B cell (primary cell): ENCODE data around the gene MTERF4. TPM values are rescaled to one million over a fixed set of nuclear protein-coding genes. Genes with fewer than 3 reads are reported as not detected.

Experiments
- ATAC-seq: fragments of 200-7000 bp; cut with Tn5 transposase; one replicate; pipeline ENCODE4 v1.10.0; 2021; ENCODE audit warnings: low read depth, mild to moderate bottlenecking, moderate number of reproducible peaks, moderate library complexity
- CTCF ChIA-PET: fragments of 350-600 bp; sonication (Branson Sonifier 250); formaldehyde crosslinking; loops from one replicate; lab custom pipeline; 2021; ENCODE audit warnings: antibody characterized with exemption, inconsistent platforms; lab: Charles Lee
- POLR2A ChIA-PET: fragments of 350-600 bp; sonication (Branson Sonifier 250); formaldehyde crosslinking; loops from one replicate; lab custom pipeline; 2021; ENCODE audit warnings: antibody characterized with exemption; lab: Charles Lee
- DNase-seq: peaks from one replicate; pipeline ENCODE4 v3.0.0; 2013
- H2AFZ ChIP-seq: 2 replicates; pipeline ENCODE4 v1.6.1; 2012; ENCODE audit warnings: mild to moderate bottlenecking, low read depth, low read length; ENCODE audit not compliant: insufficient read depth, poor library complexity, severe bottlenecking
- H3K27ac ChIP-seq, 2 donors: 1 replicate in 1 of 2; 2 replicates in 1 of 2; pipeline ENCODE4 v1.5.1; 2012 to 2013; ENCODE audit warnings: low read length in 2 of 2, mild to moderate bottlenecking in 2 of 2, moderate library complexity in 1 of 2
- H3K27me3 ChIP-seq, 4 experiments: fragments of 200-600 bp in 1 of 4; sonication (generic) in 1 of 4; replicated peaks in 1 of 4; 1 replicate in 2 of 4; 2 replicates in 2 of 4; pipeline versions ENCODE4 v1.6.1 to v1.7.0; 2013 to 2016; ENCODE audit warnings: low read length in 3 of 4, mild to moderate bottlenecking in 2 of 4, mixed read lengths in 1 of 4, moderate library complexity in 1 of 4; ENCODE audit not compliant: insufficient read depth in 4 of 4, control insufficient read depth in 3 of 4; ENCODE audit errors: control extremely low read depth in 1 of 4
- H3K36me3 ChIP-seq, 2 experiments: replicated peaks in 1 of 2; 1 replicate in 1 of 2; 2 replicates in 1 of 2; pipeline versions ENCODE4 v1.6.1 to v1.7.1; 2013; ENCODE audit warnings: low read length in 1 of 2; ENCODE audit not compliant: insufficient read depth in 2 of 2, control insufficient read depth in 1 of 2; ENCODE audit errors: control extremely low read depth in 1 of 2, extremely low read depth in 1 of 2
- H3K4me1 ChIP-seq, 2 donors: fragments of 200-600 bp in 1 of 2; sonication (generic) in 1 of 2; 1 replicate in 1 of 2; 2 replicates in 1 of 2; pipeline versions ENCODE4 v1.5.1 to v1.6.1; 2013 to 2017; ENCODE audit warnings: low read length in 2 of 2; ENCODE audit not compliant: control insufficient read depth in 2 of 2, insufficient read depth in 2 of 2
- H3K4me2 ChIP-seq: replicated peaks from 2 replicates; pipeline ENCODE3; 2012; ENCODE audit warnings: mild to moderate bottlenecking, low read depth, low read length; ENCODE audit not compliant: poor library complexity, severe bottlenecking
- H3K4me3 ChIP-seq, 5 experiments: fragments of 200-600 bp in 1 of 5; sonication (generic) in 1 of 5; 1 replicate in 3 of 5; 2 replicates in 2 of 5; pipeline versions ENCODE4 v1.5.1 to v1.7.0; 2011 to 2016; ENCODE audit warnings: low read length in 4 of 5, mild to moderate bottlenecking in 4 of 5, low read depth in 2 of 5, control low read depth in 1 of 5, moderate library complexity in 1 of 5; ENCODE audit not compliant: insufficient read depth in 1 of 5; ENCODE audit errors: control extremely low read depth in 1 of 5, extremely low read depth in 1 of 5
- H3K79me2 ChIP-seq: fragments of 200-600 bp; sonication (generic); one replicate; pipeline ENCODE4 v1.6.0; 2016; ENCODE audit warnings: low read length; ENCODE audit not compliant: control insufficient read depth, insufficient read depth
- H3K9ac ChIP-seq: fragments of 200-600 bp; sonication (generic); 2 replicates; pipeline ENCODE4 v1.6.1; 2017; ENCODE audit warnings: mild to moderate bottlenecking, low read length, moderate library complexity
- H3K9me3 ChIP-seq, 3 donors: one replicate each; pipeline versions ENCODE4 v1.6.1 to v1.7.1; 2013; ENCODE audit warnings: low read length in 2 of 3; ENCODE audit not compliant: control insufficient read depth in 2 of 3, insufficient read depth in 1 of 3; ENCODE audit errors: control extremely low read depth in 1 of 3
- H4K20me1 ChIP-seq: 2 replicates; pipeline ENCODE4 v1.6.0; 2012; ENCODE audit warnings: mild to moderate bottlenecking, low read length; ENCODE audit not compliant: insufficient read depth, control insufficient read depth, poor library complexity, severe bottlenecking
- H3K27ac Mint-ChIP-seq: one replicate; pipeline ENCODE4 v1.8.0; 2021; ENCODE audit warnings: mixed read lengths
- H3K27me3 Mint-ChIP-seq: one replicate; pipeline ENCODE4 v1.8.0; 2021; ENCODE audit warnings: mixed read lengths
- H3K4me1 Mint-ChIP-seq: one replicate; pipeline ENCODE4 v1.8.0; 2021; ENCODE audit warnings: mixed read lengths
- H3K4me3 Mint-ChIP-seq: one replicate; pipeline ENCODE4 v1.8.0; 2021; ENCODE audit warnings: mixed read lengths
- H3K9me3 Mint-ChIP-seq: one replicate; pipeline ENCODE4 v1.8.0; 2022; ENCODE audit warnings: mixed read lengths; ENCODE audit not compliant: insufficient read depth
- EZH2 ChIP-seq: IDR thresholded peaks from 2 replicates; pipeline ENCODE4 v1.6.1; 2012; ENCODE audit warnings: borderline replicate concordance, low read depth, mild to moderate bottlenecking, moderate library complexity, low read length; ENCODE audit not compliant: insufficient read depth, poor library complexity, severe bottlenecking
- WGBS: methylation state at CpG from one replicate; pipeline ENCODE4 v1.1.5; 2013; ENCODE audit warnings: missing lambda C conversion rate; ENCODE audit not compliant: insufficient coverage; 5-methylcytosine and 5-hydroxymethylcytosine counted together
- intact Hi-C: fragments of 100-400 bp; cut with micrococcal nuclease; formaldehyde crosslinking; loops from one replicate; pipeline ENCODE4 v1.10.0; 2022
- polyA plus RNA-seq: library from polyadenylated mRNA; depleted of rRNA; stranded (reverse); fragments of >200 nt; gene quantifications from 2 replicates; pipeline ENCODE4 v1.2.3, GENCODE V29; 2012
- total RNA-seq, 2 donors: library from RNA; stranded (reverse); fragments of 120-200 nt in 1 of 2; gene quantifications; 1 replicate in 1 of 2; 2 replicates in 1 of 2; pipeline versions ENCODE4 v1.2.3 to v1.2.4, GENCODE V29; 2013 to 2022
- TF ChIP-seq, protein P1 (sequence below): fragments of 200-600 bp; IDR thresholded peaks from one replicate; pipeline ENCODE4 v1.8.0; 2022; ENCODE audit warnings: antibody characterized with exemption, mild to moderate bottlenecking

Gene MTERF4
- total and polyA plus RNA-seq, 2 donors (not counting 1 experiment from before 2014, with no cell fraction given), result 88.7 to 153 TPM

DNA sequence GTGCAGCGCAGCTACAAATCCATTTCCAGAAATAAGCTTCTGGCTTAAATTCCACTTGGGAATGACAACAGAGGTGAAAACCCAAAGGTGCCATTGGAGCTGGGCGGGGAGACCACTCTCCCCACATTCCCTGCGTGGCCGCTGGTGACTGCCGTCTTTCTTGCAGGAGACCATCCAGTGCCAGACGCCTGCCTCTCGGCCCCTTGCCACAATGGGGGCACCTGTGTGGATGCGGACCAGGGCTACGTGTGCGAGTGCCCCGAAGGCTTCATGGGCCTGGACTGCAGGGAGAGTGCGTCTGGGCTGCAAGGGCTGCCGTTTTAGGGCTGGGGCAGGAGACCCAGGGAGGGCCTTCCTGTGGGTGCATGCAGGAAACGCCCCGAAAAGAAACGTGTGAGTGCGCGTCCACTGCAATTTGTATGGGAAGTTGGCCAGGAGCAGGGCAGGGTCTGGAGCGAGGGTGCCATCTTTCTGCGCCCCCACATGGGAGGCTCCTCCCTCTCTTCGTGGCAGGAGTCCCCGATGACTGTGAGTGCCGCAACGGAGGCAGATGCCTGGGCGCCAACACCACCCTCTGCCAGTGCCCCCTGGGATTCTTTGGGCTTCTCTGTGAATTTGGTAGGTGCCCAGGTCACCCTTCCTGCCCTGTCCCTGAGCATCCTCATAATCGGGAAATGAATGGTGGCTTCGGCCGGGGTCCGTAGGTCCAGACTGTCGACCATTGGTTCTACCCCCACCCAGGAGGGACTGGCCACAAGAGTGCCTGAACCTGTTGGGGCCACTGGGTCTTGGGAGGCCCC is 53.7 kb downstream of the MTERF4 start:
- peaks cover 0 to 15% of the 10 kb centered on the region in 2 experiments for H3K36me3 ChIP-seq
- H3K79me2 ChIP-seq, result no peaks in the 10 kb centered on the region
- H3K9me3 ChIP-seq, result no peaks in the 10 kb centered on the region
- no peaks in the 10 kb centered on the region for H3K27me3 ChIP-seq
- H3K27ac Mint-ChIP-seq, result no peak overlapping the region
- no peak overlapping the region for H3K4me3 Mint-ChIP-seq
- no peak for TF ChIP-seq EZH2
- TF ChIP-seq, protein P1, sequence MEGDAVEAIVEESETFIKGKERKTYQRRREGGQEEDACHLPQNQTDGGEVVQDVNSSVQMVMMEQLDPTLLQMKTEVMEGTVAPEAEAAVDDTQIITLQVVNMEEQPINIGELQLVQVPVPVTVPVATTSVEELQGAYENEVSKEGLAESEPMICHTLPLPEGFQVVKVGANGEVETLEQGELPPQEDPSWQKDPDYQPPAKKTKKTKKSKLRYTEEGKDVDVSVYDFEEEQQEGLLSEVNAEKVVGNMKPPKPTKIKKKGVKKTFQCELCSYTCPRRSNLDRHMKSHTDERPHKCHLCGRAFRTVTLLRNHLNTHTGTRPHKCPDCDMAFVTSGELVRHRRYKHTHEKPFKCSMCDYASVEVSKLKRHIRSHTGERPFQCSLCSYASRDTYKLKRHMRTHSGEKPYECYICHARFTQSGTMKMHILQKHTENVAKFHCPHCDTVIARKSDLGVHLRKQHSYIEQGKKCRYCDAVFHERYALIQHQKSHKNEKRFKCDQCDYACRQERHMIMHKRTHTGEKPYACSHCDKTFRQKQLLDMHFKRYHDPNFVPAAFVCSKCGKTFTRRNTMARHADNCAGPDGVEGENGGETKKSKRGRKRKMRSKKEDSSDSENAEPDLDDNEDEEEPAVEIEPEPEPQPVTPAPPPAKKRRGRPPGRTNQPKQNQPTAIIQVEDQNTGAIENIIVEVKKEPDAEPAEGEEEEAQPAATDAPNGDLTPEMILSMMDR, result no peak
- H3K4me2 ChIP-seq, result no peak overlapping the region
- 95% methylated on average over 26 of the region's 30 CpGs for WGBS
- H3K27ac ChIP-seq, result no peak overlapping the region
- H3K9me3 Mint-ChIP-seq, result no peaks in the 10 kb centered on the region
- no peaks in the 10 kb centered on the region for H4K20me1 ChIP-seq
- ATAC-seq, result no peak
- H3K27me3 Mint-ChIP-seq, result no peaks in the 10 kb centered on the region
- H2AFZ ChIP-seq, result no peak overlapping the region
- no peak overlapping the region for H3K4me3 ChIP-seq
- intact Hi-C loops, result no loop called here
- POLR2A ChIA-PET, result no interaction called here
- CTCF ChIA-PET, result interaction anchor here (0.7 kb wide), 1 partner anchor 46 kb away, joined by 3 read pairs; no protein-coding TSS in a partner anchor
- H3K4me1 ChIP-seq, result peaks cover 4 to 7% of the 10 kb centered on the region in 2 donors
- no peak for DNase-seq
- peaks cover 6% of the 10 kb centered on the region for H3K4me1 Mint-ChIP-seq
- H3K9ac ChIP-seq, result no peak overlapping the region
